Adrenal gland (tissue), 5 donors: ENCODE results near the gene PAOX.

Experiments
- POLR2A ChIP-seq, 2 donors: fragments of 450-650 bp; IDR thresholded peaks; one replicate each; pipeline ENCODE4 v1.6.1; 2017; ENCODE audit warnings: antibody characterized with exemption in 2 of 2, mild to moderate bottlenecking in 2 of 2, moderate library complexity in 1 of 2
- TF ChIP-seq, protein P1 (sequence below), 6 experiments: fragments of 450-650 bp in 4 of 6; fragments of 200-600 bp in 2 of 6; sonication (generic) in 1 of 6; IDR thresholded peaks; 1 replicate in 5 of 6; 2 replicates in 1 of 6; pipeline versions ENCODE4 v1.5.1 to v1.8.0; 2016 to 2021; ENCODE audit warnings: antibody characterized with exemption in 6 of 6, mild to moderate bottlenecking in 2 of 6, moderate library complexity in 1 of 6
- donor health status: DM: no; HTN: no; CAD: no.

DNA sequence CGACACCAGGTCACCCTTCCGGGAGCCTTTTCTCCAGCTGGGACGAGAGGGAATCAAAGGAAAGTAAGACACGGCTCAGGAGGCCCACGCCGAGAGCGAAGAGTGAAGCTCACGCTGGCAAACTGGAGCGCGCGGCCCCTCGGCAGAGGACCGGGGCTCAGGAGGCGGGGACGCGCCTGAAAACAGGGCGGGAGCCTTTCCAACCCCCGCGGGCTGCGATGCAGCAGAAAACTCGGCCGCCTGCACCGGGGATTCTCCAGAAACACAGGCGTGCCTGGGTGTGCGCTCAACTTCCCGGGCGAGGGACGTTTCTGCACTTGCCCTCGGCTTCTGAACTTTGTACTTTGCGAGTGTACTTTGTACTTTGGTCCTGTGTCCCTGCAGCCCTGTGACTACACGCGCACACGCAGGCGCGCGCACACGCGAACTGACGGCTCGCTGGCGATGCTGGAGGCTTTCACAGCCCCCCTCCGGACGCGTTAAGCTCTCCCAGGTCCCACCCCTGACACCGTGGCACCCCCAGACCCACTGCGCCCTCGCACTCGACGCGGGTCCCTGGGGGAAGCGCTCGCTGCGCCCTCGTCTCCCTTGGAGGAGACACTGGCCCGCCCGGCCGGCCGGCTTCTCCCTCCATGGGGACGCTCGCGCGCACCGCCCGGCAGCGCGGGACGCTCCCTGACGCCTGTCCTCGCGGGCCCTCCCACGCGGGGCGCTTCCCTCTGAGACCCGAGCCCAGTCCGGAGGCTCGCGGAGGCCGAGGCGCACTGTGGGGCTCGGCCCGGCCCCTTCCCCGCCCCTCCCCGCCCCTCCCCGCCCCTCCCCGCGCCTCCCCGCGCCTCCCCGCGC lies 588 bp upstream of the PAOX start:
- TF ChIP-seq, protein P1, sequence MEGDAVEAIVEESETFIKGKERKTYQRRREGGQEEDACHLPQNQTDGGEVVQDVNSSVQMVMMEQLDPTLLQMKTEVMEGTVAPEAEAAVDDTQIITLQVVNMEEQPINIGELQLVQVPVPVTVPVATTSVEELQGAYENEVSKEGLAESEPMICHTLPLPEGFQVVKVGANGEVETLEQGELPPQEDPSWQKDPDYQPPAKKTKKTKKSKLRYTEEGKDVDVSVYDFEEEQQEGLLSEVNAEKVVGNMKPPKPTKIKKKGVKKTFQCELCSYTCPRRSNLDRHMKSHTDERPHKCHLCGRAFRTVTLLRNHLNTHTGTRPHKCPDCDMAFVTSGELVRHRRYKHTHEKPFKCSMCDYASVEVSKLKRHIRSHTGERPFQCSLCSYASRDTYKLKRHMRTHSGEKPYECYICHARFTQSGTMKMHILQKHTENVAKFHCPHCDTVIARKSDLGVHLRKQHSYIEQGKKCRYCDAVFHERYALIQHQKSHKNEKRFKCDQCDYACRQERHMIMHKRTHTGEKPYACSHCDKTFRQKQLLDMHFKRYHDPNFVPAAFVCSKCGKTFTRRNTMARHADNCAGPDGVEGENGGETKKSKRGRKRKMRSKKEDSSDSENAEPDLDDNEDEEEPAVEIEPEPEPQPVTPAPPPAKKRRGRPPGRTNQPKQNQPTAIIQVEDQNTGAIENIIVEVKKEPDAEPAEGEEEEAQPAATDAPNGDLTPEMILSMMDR (IDR thresholded peaks at IDR 0.05): no peak
- peak; percentile 10 to 36 for TF ChIP-seq POLR2A (IDR thresholded peaks at IDR 0.05)
